Fibroblast of villous mesenchyme (primary cell): ENCODE data around the gene SLC4A7. TPM values are rescaled to one million over a fixed set of nuclear protein-coding genes. Genes with fewer than 3 reads are reported as not detected.
A peak's percentile ranks its signal among the peaks of the same experiment; 100 is the strongest.
"Not testable (repeated sequence)": the region's sequence is repeated elsewhere in the genome, so short reads cannot be mapped to it uniquely, and the experiment has no call there.

Experiments used
- DNase-seq: peaks from one replicate; pipeline ENCODE4 v3.0.0-alpha.2; 2010; ENCODE audit warnings: low read depth
- H3K4me3 ChIP-seq: 2 replicates; pipeline ENCODE4 v1.5.1; 2011; ENCODE audit warnings: low read depth, mild to moderate bottlenecking, low read length
- total RNA-seq: library from RNA; depleted of rRNA; stranded (reverse); fragments of >200 nt; gene quantifications from 2 replicates; pipeline ENCODE4 v1.2.3, GENCODE V29; 2012
- TF ChIP-seq, protein P1 (sequence below): IDR thresholded peaks from 2 replicates; pipeline ENCODE4 v1.5.1; 2012; ENCODE audit warnings: low read depth, mild to moderate bottlenecking, low read length; ENCODE audit not compliant: insufficient read depth

SLC4A7 gene
- total RNA-seq, 1 donor, result 78.2 TPM

DNA sequence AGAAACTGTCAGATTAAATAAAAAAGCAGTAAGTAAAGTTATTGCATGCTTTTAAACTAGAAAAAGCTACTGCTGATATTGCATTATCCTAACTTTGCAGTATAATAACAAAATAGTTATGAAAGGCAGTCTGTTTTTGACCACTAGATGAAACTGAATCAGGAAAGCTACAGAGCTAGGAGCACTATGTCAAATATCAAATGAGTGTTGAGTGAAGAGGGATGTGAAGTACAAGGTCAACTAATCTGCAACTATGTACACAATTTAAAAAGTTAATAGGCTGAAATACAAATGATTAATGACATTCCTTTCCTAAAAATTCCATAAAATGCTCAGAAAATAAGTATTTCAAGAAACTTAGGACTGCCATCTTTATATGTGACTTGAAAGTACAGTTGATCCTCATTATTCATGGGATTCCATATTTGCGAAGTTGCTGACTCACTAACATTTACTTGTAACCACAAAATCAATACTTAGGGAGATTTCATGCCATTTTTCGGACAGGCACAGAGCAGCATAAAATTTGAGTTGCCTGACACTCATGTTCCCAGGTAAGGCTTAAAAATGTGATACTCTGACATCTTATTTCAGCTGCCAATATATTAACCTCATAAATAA is 34.5 kb downstream of the SLC4A7 start:
- DNase-seq, result no peak
- H3K4me3 ChIP-seq, result no peak overlapping the region
- TF ChIP-seq, protein P1, sequence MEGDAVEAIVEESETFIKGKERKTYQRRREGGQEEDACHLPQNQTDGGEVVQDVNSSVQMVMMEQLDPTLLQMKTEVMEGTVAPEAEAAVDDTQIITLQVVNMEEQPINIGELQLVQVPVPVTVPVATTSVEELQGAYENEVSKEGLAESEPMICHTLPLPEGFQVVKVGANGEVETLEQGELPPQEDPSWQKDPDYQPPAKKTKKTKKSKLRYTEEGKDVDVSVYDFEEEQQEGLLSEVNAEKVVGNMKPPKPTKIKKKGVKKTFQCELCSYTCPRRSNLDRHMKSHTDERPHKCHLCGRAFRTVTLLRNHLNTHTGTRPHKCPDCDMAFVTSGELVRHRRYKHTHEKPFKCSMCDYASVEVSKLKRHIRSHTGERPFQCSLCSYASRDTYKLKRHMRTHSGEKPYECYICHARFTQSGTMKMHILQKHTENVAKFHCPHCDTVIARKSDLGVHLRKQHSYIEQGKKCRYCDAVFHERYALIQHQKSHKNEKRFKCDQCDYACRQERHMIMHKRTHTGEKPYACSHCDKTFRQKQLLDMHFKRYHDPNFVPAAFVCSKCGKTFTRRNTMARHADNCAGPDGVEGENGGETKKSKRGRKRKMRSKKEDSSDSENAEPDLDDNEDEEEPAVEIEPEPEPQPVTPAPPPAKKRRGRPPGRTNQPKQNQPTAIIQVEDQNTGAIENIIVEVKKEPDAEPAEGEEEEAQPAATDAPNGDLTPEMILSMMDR, result no peak

DNA sequence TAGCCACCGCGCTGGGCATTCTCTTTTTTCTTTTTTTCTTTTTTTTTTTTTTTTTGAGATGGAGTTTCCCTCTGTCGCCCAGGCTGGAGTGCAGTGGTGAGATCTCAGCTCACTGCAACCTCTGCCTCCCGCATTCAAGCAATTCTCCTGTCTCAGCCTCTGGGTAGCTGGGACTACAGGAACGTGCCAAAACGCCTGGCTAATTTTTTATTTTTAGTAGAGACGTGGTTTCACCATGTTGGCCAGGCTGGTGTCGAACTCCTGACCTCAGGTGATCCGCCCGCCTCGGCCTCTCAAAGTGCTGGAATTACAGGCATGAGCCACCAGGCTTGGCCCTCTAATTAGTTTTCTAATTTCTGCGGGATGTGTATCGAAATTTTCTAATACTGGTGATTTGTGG is 41.2 kb downstream of the SLC4A7 start:
- H3K4me3 ChIP-seq, DNase-seq: not testable (repeated sequence)

DNA sequence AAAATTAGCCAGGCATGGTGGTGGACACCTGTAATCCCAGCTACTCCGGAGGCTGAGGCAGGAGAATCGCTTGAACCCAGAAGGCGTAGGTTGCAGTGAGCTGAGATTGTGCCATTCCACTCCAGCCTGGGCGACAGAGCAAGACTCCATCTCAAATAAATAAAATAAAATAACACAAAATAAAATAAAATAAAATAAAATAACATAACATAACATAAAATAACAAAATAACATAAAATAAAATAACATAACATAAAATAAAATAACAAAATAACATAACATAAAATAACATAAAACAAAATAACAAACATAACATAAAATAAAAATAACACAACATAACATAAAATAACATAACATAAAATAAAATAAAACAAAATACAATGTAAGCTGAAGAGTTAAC is 45.8 kb downstream of the SLC4A7 start:
- H3K4me3 ChIP-seq, DNase-seq: not testable (repeated sequence)

DNA sequence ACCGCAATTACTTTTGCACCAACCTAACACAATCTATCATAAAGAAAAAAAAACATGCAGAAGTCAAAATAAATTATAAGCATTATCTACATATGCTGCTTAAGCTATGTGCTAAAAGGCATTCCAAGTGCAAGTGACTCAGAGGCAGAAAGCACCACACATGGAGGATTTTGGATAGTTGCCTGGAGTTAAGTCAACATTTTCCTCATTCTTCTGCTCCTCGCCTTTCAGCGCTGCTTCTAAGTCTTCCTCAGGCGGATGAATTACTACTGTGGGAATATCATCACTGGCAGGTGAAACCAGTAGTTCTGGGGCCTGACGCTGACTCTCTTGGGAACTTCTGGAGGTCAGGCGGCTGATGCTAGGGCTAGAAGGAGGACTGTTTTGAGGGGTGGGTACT is 53.1 kb downstream of the SLC4A7 start:
- TF ChIP-seq, protein P1, result no peak
- no peak overlapping the region for H3K4me3 ChIP-seq
- peak; percentile 96 for DNase-seq

DNA sequence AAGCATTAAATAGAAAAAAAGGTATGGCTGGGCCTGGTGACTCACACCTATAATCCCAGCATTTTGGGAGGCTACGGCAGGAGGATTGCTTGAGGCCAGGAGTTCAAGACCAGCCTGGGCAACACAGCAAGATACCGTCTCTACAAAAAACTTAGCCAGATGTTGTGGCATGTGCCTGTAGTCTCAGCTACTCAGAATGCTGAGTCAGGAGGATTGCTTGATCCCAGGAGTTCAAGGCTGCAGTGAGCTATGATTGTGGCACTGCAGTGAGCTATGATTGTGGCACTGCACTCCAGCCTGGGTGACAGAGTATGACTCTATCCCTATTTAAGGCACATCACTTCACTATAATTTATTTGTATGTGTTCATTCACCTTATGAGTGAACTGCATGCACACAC is 54.3 kb downstream of the SLC4A7 start:
- TF ChIP-seq, protein P1, result no peak
- no peak for DNase-seq
- no peak overlapping the region for H3K4me3 ChIP-seq

DNA sequence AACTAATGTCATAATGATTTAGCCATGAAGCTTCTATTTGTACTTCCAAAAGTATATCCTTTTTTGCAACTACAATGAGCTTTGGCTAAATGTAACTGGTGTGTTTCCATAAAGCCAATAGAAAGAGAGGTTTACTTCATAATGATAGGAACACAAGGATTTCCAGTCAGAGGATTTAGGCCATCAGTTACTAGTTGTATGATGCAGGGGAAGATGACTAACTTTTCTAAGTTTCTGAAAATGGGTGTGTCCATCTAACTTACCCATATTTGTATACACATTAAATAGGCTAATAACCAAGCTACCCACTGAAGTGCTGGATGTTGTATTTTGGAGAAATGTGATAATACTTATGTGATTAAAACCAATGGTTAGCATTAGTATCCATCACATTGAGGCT is 55.7 kb downstream of the SLC4A7 start:
- no peak for DNase-seq
- TF ChIP-seq, protein P1, result no peak

DNA sequence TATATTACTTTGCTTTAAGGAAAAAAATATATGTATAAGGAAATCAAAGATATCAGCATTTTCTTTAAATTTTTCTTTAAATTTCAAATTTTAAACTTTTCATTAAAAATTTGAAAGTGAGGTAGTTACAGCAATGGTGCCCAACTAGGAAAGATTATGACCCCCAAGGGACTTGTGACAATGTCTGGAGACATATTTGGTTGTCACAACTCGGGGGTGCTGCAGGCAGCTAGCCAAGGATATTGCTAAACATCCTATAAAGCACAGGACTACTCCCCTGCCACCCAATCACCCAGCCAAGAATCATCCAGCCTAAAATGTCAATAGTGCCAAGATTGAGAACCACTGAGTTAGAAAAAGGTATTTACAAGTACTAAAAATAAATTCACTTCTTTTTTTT is 57.3 kb downstream of the SLC4A7 start:
- TF ChIP-seq, protein P1, result no peak
- no peak for DNase-seq
- no peak overlapping the region for H3K4me3 ChIP-seq

More for the DNA sequence above, 55.7 kb downstream of the SLC4A7 start:
- H3K4me3 ChIP-seq, result no peak overlapping the region

DNA sequence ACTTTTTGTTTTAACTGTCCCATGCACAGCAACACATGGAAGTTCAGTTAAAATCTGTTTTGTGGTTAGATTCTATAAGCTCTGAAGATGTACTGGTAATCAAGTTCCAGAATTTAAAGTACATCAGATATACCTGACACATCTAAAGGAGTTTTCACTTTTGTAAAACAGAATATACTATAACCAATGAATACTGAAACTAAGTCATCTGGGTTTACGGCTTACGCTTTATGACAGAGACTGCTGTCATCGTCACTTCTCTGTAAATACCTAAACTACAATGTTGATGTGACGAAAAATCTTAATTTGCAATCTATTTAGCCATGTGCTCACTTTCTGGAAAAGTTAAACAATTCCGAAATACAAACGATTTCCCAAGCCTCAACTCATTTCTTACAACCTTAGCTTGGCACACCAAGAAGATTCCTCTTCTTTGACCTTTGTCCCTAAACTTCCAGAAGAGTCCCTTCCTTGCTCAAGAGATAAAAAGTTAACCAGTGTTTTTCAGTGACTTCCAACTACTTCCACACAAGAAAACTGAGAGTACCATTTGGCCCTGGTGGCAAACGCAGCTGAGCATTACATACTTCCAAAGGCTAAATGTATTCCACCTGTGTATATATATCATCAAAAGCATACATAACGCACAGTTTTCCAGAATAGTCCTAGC is 58.2 kb downstream of the SLC4A7 start:
- DNase-seq, result no peak
- TF ChIP-seq, protein P1, result no peak
- H3K4me3 ChIP-seq, result no peak overlapping the region

DNA sequence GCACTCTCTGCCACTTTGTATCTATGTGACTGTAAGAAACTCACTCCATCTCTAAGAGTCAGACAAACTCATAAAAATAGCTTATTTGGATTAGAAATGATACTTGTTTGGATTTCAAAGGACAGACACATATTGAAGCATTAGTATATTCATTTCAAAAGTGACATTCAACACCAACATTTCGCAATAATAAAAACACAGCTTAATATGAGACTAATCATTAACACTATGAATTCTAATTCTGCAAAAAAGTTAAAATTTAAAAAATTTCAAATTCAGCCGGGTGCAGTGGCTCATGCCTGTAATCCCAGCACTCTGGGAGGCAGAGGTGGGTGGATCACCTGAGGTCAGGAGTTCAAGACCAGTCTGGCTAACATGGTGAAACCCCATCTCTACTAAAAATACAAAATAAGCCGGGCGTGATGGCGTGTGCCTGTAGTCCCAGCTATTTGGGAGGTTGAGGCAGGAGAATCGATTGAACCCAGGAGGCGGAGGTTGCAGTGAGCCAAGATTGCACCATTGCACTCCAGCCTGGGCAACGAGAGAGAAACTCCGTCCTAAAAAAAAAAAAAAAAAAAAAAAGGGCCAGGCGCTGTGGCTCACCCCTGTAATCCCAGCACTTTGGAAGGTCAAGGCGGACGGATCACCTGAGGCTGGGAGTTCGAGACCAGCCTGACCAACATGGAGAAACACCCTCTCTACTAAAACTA is 59.2 kb downstream of the SLC4A7 start:
- DNase-seq, H3K4me3 ChIP-seq: not testable (repeated sequence)
